WERI-Rb-1 (cell line): ENCODE measurements around the gene AMBN.
A peak's percentile ranks its signal among the peaks of the same experiment; 100 is the strongest.
"Not testable (repeated sequence)": the region's sequence is repeated elsewhere in the genome, so short reads cannot be mapped to it uniquely, and the experiment has no call there.

Experiments
- DNase-seq: peaks from one replicate; pipeline ENCODE4 v3.0.0-alpha.2; 2020
- H3K27ac ChIP-seq: fragments of 250-450 bp; sonication (Bioruptor Pico); 2 replicates; pipeline ENCODE4 v1.5.1; 2020; ENCODE audit warnings: mild to moderate bottlenecking, moderate library complexity
- H3K27me3 ChIP-seq: fragments of 250-450 bp; sonication (Bioruptor Pico); 2 replicates; pipeline ENCODE4 v1.5.1; 2021; ENCODE audit warnings: mild to moderate bottlenecking, low read depth, moderate library complexity; ENCODE audit not compliant: insufficient read depth, severe bottlenecking
- H3K36me3 ChIP-seq: fragments of 250-450 bp; sonication (Bioruptor Pico); 2 replicates; pipeline ENCODE4 v1.5.1; 2020; ENCODE audit warnings: mild to moderate bottlenecking, moderate library complexity
- H3K4me3 ChIP-seq: 2 replicates; pipeline ENCODE4 v1.5.1; 2011; ENCODE audit warnings: low read depth, mild to moderate bottlenecking, control low read depth, low read length
- H3K9me3 ChIP-seq: fragments of 250-450 bp; sonication (Bioruptor Pico); 2 replicates; pipeline ENCODE4 v1.5.1; 2021; ENCODE audit warnings: mild to moderate bottlenecking, moderate library complexity; ENCODE audit not compliant: severe bottlenecking
- TF ChIP-seq, protein P1 (sequence below): IDR thresholded peaks from 2 replicates; pipeline ENCODE4 v1.5.1; 2011; ENCODE audit warnings: low read depth, mild to moderate bottlenecking, control low read depth, inconsistent platforms, low read length

The AMBN gene

DNA sequence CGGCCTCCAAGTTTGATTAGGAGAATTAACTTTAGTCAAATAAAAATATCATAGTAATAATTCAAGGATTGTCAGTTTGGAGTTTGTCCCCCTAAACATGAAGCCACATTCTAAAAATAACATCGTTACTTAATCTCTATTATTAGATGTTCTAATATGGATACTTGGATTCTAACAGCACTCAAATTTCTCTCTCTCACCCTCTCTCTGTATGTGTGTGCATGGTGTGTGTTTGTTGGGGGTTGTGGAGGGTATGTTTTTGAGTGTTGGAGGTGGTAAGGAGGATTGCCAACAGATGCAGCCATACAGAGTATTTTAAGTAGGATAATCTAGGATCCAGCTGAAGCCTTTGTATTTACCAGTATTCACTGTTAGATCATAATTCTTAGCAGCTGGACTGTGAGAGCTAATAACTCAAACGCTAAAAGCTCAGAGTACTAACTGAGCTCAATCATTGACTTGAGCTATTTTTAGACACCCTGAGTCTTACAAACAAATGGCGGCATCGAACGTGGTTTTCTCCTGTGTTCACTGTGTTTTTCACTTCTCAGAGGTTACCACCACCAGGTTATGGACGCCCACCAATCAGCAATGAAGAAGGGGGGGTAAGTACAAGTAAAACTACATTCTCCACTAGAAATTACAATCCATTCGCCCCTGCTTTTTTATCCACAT, 45.3 kb downstream of the AMBN start:
- Histone ChIP-seq H3K36me3 (no peaks in the 10 kb centered on the region), H3K9me3 (no peaks in the 10 kb centered on the region), H3K4me3 (no peak overlapping the region), H3K27me3 (no peaks in the 10 kb centered on the region), H3K27ac (0 out of 2 replicates have a peak overlapping the region, but pooled peaks have one; percentile 20)
- DNase-seq = no peak
- TF ChIP-seq, protein P1, sequence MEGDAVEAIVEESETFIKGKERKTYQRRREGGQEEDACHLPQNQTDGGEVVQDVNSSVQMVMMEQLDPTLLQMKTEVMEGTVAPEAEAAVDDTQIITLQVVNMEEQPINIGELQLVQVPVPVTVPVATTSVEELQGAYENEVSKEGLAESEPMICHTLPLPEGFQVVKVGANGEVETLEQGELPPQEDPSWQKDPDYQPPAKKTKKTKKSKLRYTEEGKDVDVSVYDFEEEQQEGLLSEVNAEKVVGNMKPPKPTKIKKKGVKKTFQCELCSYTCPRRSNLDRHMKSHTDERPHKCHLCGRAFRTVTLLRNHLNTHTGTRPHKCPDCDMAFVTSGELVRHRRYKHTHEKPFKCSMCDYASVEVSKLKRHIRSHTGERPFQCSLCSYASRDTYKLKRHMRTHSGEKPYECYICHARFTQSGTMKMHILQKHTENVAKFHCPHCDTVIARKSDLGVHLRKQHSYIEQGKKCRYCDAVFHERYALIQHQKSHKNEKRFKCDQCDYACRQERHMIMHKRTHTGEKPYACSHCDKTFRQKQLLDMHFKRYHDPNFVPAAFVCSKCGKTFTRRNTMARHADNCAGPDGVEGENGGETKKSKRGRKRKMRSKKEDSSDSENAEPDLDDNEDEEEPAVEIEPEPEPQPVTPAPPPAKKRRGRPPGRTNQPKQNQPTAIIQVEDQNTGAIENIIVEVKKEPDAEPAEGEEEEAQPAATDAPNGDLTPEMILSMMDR = no peak

- Histone ChIP-seq H3K27me3 (no peaks in the 10 kb centered on the region), H3K27ac (no peak overlapping the region), H3K9me3 (no peaks in the 10 kb centered on the region), H3K36me3 (no peaks in the 10 kb centered on the region), H3K4me3 (no peak overlapping the region)
- no peak for DNase-seq
- TF ChIP-seq, protein P1 = no peak
Observed at GRCh38 chr4:70640192-70640591, 48.1 kb downstream of the AMBN start.

DNA sequence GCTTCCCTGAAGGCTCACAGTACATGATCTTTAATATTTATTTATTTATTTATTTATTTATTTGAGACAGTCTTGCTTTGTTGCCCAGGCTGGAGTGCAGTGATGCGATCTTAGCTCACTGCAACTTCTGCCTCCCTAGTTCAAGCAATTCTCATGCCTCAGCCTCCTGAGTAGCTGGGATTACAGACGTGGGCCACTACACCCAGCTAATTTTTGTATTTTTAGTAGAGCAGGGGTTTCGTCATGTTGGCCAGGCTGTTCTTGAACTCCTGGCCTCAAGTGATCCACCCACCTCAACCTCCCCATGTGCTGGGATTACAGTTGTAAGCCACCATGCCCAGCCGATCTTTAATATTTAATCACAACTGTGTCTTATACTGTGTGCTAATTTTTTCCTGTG, 58.7 kb downstream of the AMBN start:
- H3K36me3 ChIP-seq, DNase-seq, H3K4me3 ChIP-seq, H3K27me3 ChIP-seq, H3K9me3 ChIP-seq, H3K27ac ChIP-seq: not testable (repeated sequence)

DNA sequence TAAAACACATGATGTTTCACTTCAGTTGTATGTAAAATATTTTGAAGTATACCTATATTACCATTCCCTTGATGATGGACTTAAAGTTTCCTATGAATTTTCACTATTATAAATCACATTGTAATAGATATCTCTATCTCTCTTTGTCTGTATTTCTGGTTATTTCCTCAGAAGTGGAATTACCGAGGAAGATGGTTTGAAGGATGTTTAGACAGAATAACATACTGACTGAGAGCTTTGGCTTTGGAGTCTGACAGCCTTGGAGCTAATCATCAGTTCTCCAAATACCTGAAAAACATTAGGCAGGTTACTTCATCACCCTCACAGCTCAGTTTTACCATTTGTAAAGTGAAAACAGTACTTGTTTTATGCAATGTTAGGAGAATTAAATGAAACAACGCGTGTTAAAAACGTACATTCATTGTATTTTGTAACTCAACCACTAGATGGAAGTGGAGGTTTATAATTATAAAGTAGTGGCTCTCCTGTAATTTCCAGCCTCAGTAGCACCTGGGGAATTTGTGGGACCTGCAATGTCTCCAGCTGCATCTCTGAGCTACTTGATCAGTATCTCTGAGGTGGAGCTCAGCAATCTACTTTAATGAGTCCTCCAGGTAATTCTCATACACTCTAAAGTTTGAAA, 59.9 kb downstream of the AMBN start:
- Histone ChIP-seq H3K4me3 (no peak overlapping the region), H3K27ac (no peak overlapping the region)
- no peak for DNase-seq

DNA sequence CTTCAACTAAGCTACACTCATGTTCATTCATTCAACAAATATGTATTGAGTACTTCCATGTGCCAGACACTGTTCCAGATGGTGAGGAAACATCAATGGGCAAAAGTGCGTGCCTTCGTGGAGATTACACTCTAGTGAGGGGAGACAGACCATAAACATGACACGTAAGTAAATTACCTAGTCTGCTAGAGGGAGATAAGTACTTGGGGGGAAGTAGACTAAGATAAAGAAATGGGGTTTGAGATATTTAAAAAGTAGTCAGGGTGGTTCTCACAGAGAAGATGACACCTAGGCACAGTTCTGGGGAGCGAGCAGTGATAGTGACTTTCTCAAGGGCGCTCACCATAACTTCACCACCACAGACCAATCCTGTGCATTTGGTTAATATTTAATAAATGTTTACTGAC, 62.6 kb downstream of the AMBN start:
- DNase-seq = no peak
- no peak overlapping the region for H3K27ac ChIP-seq
- no peaks in the 10 kb centered on the region for H3K36me3 ChIP-seq
- TF ChIP-seq, protein P1 = no peak
- H3K4me3 ChIP-seq = no peak overlapping the region
- no peaks in the 10 kb centered on the region for H3K27me3 ChIP-seq
- no peaks in the 10 kb centered on the region for H3K9me3 ChIP-seq

More for the DNA sequence above, 59.9 kb downstream of the AMBN start:
- Histone ChIP-seq H3K9me3 (no peaks in the 10 kb centered on the region), H3K27me3 (no peaks in the 10 kb centered on the region), H3K36me3 (no peaks in the 10 kb centered on the region)
- TF ChIP-seq, protein P1 = 0 out of 2 replicates have a peak, but pooled peaks have one; percentile 18
